Right ventricle myocardium superior (tissue), 1 donor: ENCODE measurements around the gene CHRNA1. TPM values are rescaled to one million over a fixed set of nuclear protein-coding genes. Genes with fewer than 3 reads are reported as not detected.

Experiments
- total RNA-seq: library from RNA; stranded (reverse); fragmentation: NEBNext Ultra II Directional; extraction: Animal tissue kit (Norgen Biotek cat#: 25700); gene quantifications from one replicate; pipeline ENCODE4 v1.2.1, GENCODE V29; 2021
- donor health status: DM: no; HTN: yes; CAD: no; lungs with severe emphysema.

Gene CHRNA1
- total RNA-seq, 1 donor from 2014 or later = not detected

Other genes with a start within 250 kb of the CHRNA1 start
- gene WIPF1, start 166.7 kb downstream of the CHRNA1 start, total RNA-seq = 16.3 TPM
- gene CHN1, start 240.9 kb upstream of the CHRNA1 start, total RNA-seq = 9.2 TPM